HG03457 (cell line): ENCODE measurements around the gene OGG1.
A peak's percentile ranks its signal among the peaks of the same experiment; 100 is the strongest.

Source experiments
- ATAC-seq: cut with Tn5 transposase; IDR thresholded peaks from one replicate; pipeline ENCODE4 v1.9.1; 2021; ENCODE audit warnings: moderate number of reproducible peaks; ENCODE audit not compliant: unreplicated experiment

The OGG1 gene

GRCh38 chr3:9749645-9750555 lies at the start of gene OGG1:
Gene OGG1 (plus strand): TSS chr3:9749952. CDS start chr3:9750287, 335 bp downstream.
- peak; percentile 80 for ATAC-seq

- no peak for ATAC-seq
Observed at GRCh38 chr3:9700536-9700935, 49.2 kb upstream of the OGG1 start.

GRCh38 chr3:9701006-9701405 lies 48.7 kb upstream of the OGG1 start:
- ATAC-seq, result no peak

GRCh38 chr3:9701711-9702110 lies 48.0 kb upstream of the OGG1 start:
- ATAC-seq, result no peak

GRCh38 chr3:9703240-9703639 lies 46.5 kb upstream of the OGG1 start:
- ATAC-seq, result no peak

GRCh38 chr3:9703736-9704346 lies 45.9 kb upstream of the OGG1 start, which contains the start of gene CPNE9:
Gene CPNE9 (plus strand): TSS chr3:9703833. CDS start chr3:9703997, 164 bp downstream.
- ATAC-seq, result no peak

- no peak for ATAC-seq
Observed at GRCh38 chr3:9704347-9705322, 45.1 kb upstream of the OGG1 start.

GRCh38 chr3:9710174-9710739 lies 39.5 kb upstream of the OGG1 start:
- no peak for ATAC-seq

- no peak for ATAC-seq
Observed at GRCh38 chr3:9712415-9712814, 37.3 kb upstream of the OGG1 start.

- no peak for ATAC-seq
Observed at GRCh38 chr3:9713142-9713541, 36.6 kb upstream of the OGG1 start.

- ATAC-seq, result no peak
Observed at GRCh38 chr3:9715136-9715535, 34.6 kb upstream of the OGG1 start.

- no peak for ATAC-seq
Observed at GRCh38 chr3:9715764-9716437, 33.9 kb upstream of the OGG1 start.

- no peak for ATAC-seq
Observed at GRCh38 chr3:9716801-9717555, 32.8 kb upstream of the OGG1 start.

- ATAC-seq, result no peak
Observed at GRCh38 chr3:9717563-9717962, 32.2 kb upstream of the OGG1 start.

GRCh38 chr3:9718118-9718517 lies 31.6 kb upstream of the OGG1 start:
- no peak for ATAC-seq

- ATAC-seq, result no peak
Observed at GRCh38 chr3:9721015-9721699, 28.6 kb upstream of the OGG1 start.

- ATAC-seq, result no peak
Observed at GRCh38 chr3:9721700-9722060, 28.1 kb upstream of the OGG1 start.

GRCh38 chr3:9725775-9726515 lies 23.8 kb upstream of the OGG1 start:
- no peak for ATAC-seq
